Smooth muscle cell (in vitro differentiated cells): ENCODE data around the gene DCN. TPM values are rescaled to one million over a fixed set of nuclear protein-coding genes. Genes with fewer than 3 reads are reported as not detected.

ENCODE experiments used
- DNase-seq: peaks from one replicate; lab custom pipeline; 2025; ENCODE audit not compliant: unreplicated experiment; lab: John Stamatoyannopoulos, UW
- H2AFZ ChIP-seq: fragments of 200-600 bp; sonication (generic); 2 replicates; pipeline ENCODE4 v1.6.0; 2016; ENCODE audit warnings: antibody characterized with exemption, low read depth, mild to moderate bottlenecking
- H3F3A ChIP-seq: fragments of 200-600 bp; sonication (generic); 2 replicates; pipeline ENCODE4 v1.6.0; 2017; ENCODE audit warnings: antibody characterized with exemption, low read depth
- H3K27ac ChIP-seq: fragments of 200-600 bp; sonication (generic); 2 replicates; pipeline ENCODE4 v1.5.1; 2016; ENCODE audit warnings: low read depth, mild to moderate bottlenecking
- H3K27me3 ChIP-seq: fragments of 200-600 bp; sonication (generic); 2 replicates; pipeline ENCODE4 v1.6.1; 2016; ENCODE audit warnings: low read depth, mild to moderate bottlenecking
- H3K36me3 ChIP-seq: fragments of 200-600 bp; sonication (generic); 2 replicates; pipeline ENCODE4 v1.5.1; 2016; ENCODE audit warnings: low read depth
- H3K4me1 ChIP-seq: fragments of 200-600 bp; sonication (generic); 2 replicates; pipeline ENCODE4 v1.5.1; 2016; ENCODE audit warnings: low read depth
- H3K4me2 ChIP-seq: fragments of 200-600 bp; sonication (generic); 2 replicates; pipeline ENCODE4 v1.6.0; 2016; ENCODE audit warnings: mild to moderate bottlenecking
- H3K4me3 ChIP-seq: fragments of 200-600 bp; sonication (generic); 2 replicates; pipeline ENCODE4 v1.5.1; 2016; ENCODE audit warnings: mild to moderate bottlenecking
- H3K79me2 ChIP-seq: fragments of 200-600 bp; sonication (generic); 2 replicates; pipeline ENCODE4 v1.6.0; 2016; ENCODE audit warnings: low read depth, mild to moderate bottlenecking
- H3K9ac ChIP-seq: fragments of 200-600 bp; sonication (generic); 2 replicates; pipeline ENCODE4 v1.6.0; 2016; ENCODE audit warnings: low read depth
- H3K9me3 ChIP-seq: fragments of 200-600 bp; sonication (generic); replicated peaks from 2 replicates; pipeline ENCODE4 v1.5.1; 2016; ENCODE audit warnings: low read depth
- H4K20me1 ChIP-seq: fragments of 200-600 bp; sonication (generic); 2 replicates; pipeline ENCODE4 v1.6.0; 2016; ENCODE audit warnings: low read depth
- WGBS: methylation state at CpG from one replicate; pipeline ENCODE4 v1.1.7; 2016; ENCODE audit warnings: low lambda C conversion rate; 5-methylcytosine and 5-hydroxymethylcytosine counted together
- polyA plus RNA-seq: library from polyadenylated mRNA; unstranded; fragments of >200 nt; fragmentation: Nextera tagmentation; extraction: Ambion mirVana; gene quantifications from 2 replicates; pipeline ENCODE4 v1.2.1, GENCODE V29; 2016
- total RNA-seq: library from RNA; depleted of rRNA; stranded (reverse); fragments of >200 nt; gene quantifications from 2 replicates; pipeline ENCODE4 v1.2.3, GENCODE V29; 2014
- TF ChIP-seq, protein P1 (sequence below): fragments of 200-600 bp; sonication (generic); IDR thresholded peaks from 2 replicates; pipeline ENCODE4 v1.5.1; 2017; ENCODE audit warnings: borderline replicate concordance, mild to moderate bottlenecking, antibody characterized with exemption; ENCODE audit not compliant: insufficient read depth, poor library complexity, severe bottlenecking

DCN gene
- total and polyA plus RNA-seq, 2 experiments from 2014 or later, result 1,354 to 1,657 TPM

- peaks cover 13% of the 10 kb centered on the region for H3K4me1 ChIP-seq
- TF ChIP-seq, protein P1, sequence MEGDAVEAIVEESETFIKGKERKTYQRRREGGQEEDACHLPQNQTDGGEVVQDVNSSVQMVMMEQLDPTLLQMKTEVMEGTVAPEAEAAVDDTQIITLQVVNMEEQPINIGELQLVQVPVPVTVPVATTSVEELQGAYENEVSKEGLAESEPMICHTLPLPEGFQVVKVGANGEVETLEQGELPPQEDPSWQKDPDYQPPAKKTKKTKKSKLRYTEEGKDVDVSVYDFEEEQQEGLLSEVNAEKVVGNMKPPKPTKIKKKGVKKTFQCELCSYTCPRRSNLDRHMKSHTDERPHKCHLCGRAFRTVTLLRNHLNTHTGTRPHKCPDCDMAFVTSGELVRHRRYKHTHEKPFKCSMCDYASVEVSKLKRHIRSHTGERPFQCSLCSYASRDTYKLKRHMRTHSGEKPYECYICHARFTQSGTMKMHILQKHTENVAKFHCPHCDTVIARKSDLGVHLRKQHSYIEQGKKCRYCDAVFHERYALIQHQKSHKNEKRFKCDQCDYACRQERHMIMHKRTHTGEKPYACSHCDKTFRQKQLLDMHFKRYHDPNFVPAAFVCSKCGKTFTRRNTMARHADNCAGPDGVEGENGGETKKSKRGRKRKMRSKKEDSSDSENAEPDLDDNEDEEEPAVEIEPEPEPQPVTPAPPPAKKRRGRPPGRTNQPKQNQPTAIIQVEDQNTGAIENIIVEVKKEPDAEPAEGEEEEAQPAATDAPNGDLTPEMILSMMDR, result no peak
- no peaks in the 10 kb centered on the region for H3K27me3 ChIP-seq
- H3K79me2 ChIP-seq, result peaks cover 3% of the 10 kb centered on the region
- peak overlapping the region; percentile 48 for H3K27ac ChIP-seq
- H3K4me3 ChIP-seq, result no peak overlapping the region
- H3K9me3 ChIP-seq, result no peaks in the 10 kb centered on the region
- no peak for DNase-seq
- H3K4me2 ChIP-seq, result peak overlapping the region; percentile 48
- peaks cover 10% of the 10 kb centered on the region for H3F3A ChIP-seq
- H2AFZ ChIP-seq, result no peak overlapping the region
- no peak overlapping the region for H3K9ac ChIP-seq
- H4K20me1 ChIP-seq, result no peaks in the 10 kb centered on the region
- WGBS, result 27% methylated on average over 1 of the region's 1 CpG
- H3K36me3 ChIP-seq, result no peaks in the 10 kb centered on the region
These were observed 48.7 kb downstream of the DCN start for GRCh38 chr12:91133871-91134270.

DNA sequence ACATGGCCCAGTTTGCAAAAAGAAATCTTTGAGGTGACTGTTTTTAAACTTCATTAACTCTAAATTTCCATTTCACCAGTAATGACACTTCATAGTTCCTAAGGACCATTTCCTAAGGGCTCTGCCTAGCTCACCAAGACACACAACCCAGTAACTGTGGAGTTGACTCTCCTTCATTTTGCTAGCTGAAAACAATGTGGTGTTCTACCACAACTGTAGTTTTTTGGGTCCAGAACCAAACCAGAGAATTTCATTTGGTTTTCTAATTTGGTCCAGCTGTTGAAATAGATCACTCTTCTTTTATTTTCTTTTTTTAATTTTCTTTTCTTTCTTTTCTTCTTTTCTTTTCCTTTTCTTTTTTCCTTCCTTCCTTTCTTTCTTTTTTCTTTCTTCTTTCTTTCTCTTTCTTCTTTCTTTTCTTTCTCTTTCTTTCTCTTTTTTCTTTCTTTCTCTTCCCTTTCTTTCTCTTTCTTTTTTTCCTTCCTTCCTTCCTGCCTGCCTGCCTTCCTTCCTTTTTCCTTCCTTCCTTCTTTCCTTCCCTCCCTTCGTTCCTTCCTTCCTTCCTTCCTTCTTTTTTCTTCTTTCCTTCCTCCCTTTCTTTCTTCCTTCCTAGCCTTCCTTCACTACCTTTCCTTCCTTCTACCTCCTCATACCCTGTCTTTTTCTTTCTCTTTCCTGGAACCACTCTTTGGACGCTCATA is 52.8 kb downstream of the DCN start:
- H3K4me3 ChIP-seq, result no peak overlapping the region
- TF ChIP-seq, protein P1, result no peak
- peak overlapping the region; percentile 28 for H2AFZ ChIP-seq
- no peaks in the 10 kb centered on the region for H3F3A ChIP-seq
- H3K9me3 ChIP-seq, result no peaks in the 10 kb centered on the region
- H4K20me1 ChIP-seq, result no peaks in the 10 kb centered on the region
- H3K9ac ChIP-seq, result no peak overlapping the region
- no peaks in the 10 kb centered on the region for H3K79me2 ChIP-seq
- H3K27ac ChIP-seq, result no peak overlapping the region
- WGBS, result 95% methylated on average over 2 of the region's 2 CpGs
- no peak for DNase-seq
- no peak overlapping the region for H3K4me2 ChIP-seq
- no peaks in the 10 kb centered on the region for H3K27me3 ChIP-seq
- H3K4me1 ChIP-seq, result peaks cover 5% of the 10 kb centered on the region
- no peaks in the 10 kb centered on the region for H3K36me3 ChIP-seq

DNA sequence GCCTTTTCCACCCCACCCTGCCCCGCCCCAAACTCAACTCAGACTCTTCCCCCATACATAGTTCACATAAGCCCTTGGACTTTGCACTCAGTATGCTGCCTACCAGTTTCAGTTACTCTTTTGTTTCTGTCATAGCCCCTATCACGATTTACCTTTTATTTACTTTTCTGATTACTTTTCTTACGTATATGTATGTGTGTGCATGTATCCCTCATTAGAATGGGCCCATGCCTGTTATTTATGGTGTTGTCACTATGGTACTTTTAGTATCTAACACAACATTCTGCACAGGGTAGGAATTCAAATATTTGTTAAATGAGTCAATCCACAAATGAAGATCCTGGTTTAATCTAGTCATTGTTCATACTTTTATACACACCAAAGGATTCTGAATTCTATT is 54.9 kb downstream of the DCN start:
- Histone ChIP-seq H3K4me3 (no peak overlapping the region), H3K27me3 (no peaks in the 10 kb centered on the region), H3K79me2 (no peaks in the 10 kb centered on the region), H3K9ac (no peak overlapping the region), H3K9me3 (no peaks in the 10 kb centered on the region), H3F3A (no peaks in the 10 kb centered on the region), H3K27ac (peak overlapping the region; percentile 1), H3K4me1 (no peaks in the 10 kb centered on the region), H3K4me2 (no peak overlapping the region), H4K20me1 (no peaks in the 10 kb centered on the region), H3K36me3 (no peaks in the 10 kb centered on the region), H2AFZ (no peak overlapping the region)
- no peak for DNase-seq
- WGBS, result 93% methylated on average over 3 of the region's 3 CpGs
- TF ChIP-seq, protein P1, result no peak

DNA sequence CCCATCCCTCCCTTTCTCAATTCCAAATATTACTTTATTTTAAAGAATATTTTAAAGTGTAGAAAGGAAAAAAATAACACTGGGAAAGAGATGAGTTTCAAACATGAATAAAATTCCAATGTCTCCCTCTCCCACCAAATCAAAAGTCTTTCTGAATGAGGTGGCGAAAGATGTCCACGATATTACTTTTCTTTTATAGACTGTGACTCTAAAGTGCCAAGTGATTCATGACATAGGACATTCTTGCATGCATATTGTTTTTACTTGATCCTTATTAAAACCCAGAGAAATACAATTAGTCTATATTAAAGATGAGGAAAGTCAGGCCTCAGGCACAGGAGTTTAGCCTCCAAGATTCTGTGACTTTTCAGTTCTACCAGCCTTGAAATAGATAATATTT is 55.3 kb downstream of the DCN start:
- H3K79me2 ChIP-seq, result no peaks in the 10 kb centered on the region
- peak overlapping the region; percentile 1 for H3K27ac ChIP-seq
- no peak overlapping the region for H2AFZ ChIP-seq
- TF ChIP-seq, protein P1, result no peak
- H3K4me3 ChIP-seq, result no peak overlapping the region
- no peak overlapping the region for H3K9ac ChIP-seq
- H3K4me2 ChIP-seq, result no peak overlapping the region
- no peak for DNase-seq
- H3K36me3 ChIP-seq, result no peaks in the 10 kb centered on the region
- WGBS, result 93% methylated on average over 2 of the region's 2 CpGs
- H3K27me3 ChIP-seq, result no peaks in the 10 kb centered on the region
- H3K4me1 ChIP-seq, result no peaks in the 10 kb centered on the region
- no peaks in the 10 kb centered on the region for H3F3A ChIP-seq
- no peaks in the 10 kb centered on the region for H4K20me1 ChIP-seq
- no peaks in the 10 kb centered on the region for H3K9me3 ChIP-seq
